Upper lobe of left lung (tissue), 6 donors: Measurements from ENCODE around the gene CYP2J2. TPM values are rescaled to one million over a fixed set of nuclear protein-coding genes. Genes with fewer than 3 reads are reported as not detected.

Source experiments
- ATAC-seq, 2 donors: fragments of 200-7000 bp; cut with Tn5 transposase; one replicate each; pipeline ENCODE4 v1.9.1; 2022; ENCODE audit warnings: mild to moderate bottlenecking in 2 of 2, moderate library complexity in 2 of 2; ENCODE audit not compliant: low FRiP score in 2 of 2
- DNase-seq, 2 donors: peaks; one replicate each; pipeline ENCODE4 v3.0.0-alpha.2; 2019 to 2020
- H3K27ac ChIP-seq, 4 donors: fragments of 200-600 bp; sonication (generic); one replicate each; pipeline ENCODE4 v1.5.1; 2016 to 2019
- H3K27me3 ChIP-seq, 4 donors: fragments of 200-600 bp; sonication (generic); one replicate each; pipeline ENCODE4 v1.5.1; 2017 to 2019
- H3K36me3 ChIP-seq, 4 donors: fragments of 200-600 bp; sonication (generic); one replicate each; pipeline ENCODE4 v1.5.1; 2016 to 2019
- H3K4me1 ChIP-seq, 4 donors: fragments of 200-600 bp; sonication (generic); one replicate each; pipeline ENCODE4 v1.5.1; 2018 to 2019
- H3K4me3 ChIP-seq, 4 donors: fragments of 200-600 bp; sonication (generic); one replicate each; pipeline ENCODE4 v1.5.1; 2017 to 2019; ENCODE audit warnings: mild to moderate bottlenecking in 2 of 4, moderate library complexity in 1 of 4
- H3K9me3 ChIP-seq, 4 donors: fragments of 200-600 bp; sonication (generic); one replicate each; pipeline ENCODE4 v1.5.1; 2018 to 2019
- EP300 ChIP-seq, 4 donors: sonication (generic); formaldehyde crosslinking; IDR thresholded peaks; one replicate each; pipeline ENCODE4 v1.5.1; 2017; ENCODE audit warnings: antibody characterized with exemption in 4 of 4, control low read depth in 2 of 4
- POLR2A ChIP-seq, 4 donors: fragments of 450-650 bp; IDR thresholded peaks; one replicate each; pipeline ENCODE4 v1.5.1; 2016 to 2017; ENCODE audit warnings: antibody characterized with exemption in 4 of 4, mild to moderate bottlenecking in 2 of 4
- POLR2AphosphoS5 ChIP-seq, 2 donors: sonication (generic); formaldehyde crosslinking; IDR thresholded peaks; one replicate each; pipeline ENCODE4 v1.5.1; 2017; ENCODE audit warnings: antibody characterized with exemption in 2 of 2
- WGBS, 2 donors: methylation state at CpG; one replicate each; pipeline ENCODE4 v1.1.5; 2017 to 2018; 5-methylcytosine and 5-hydroxymethylcytosine counted together
- total RNA-seq, 6 donors: library from RNA; depleted of rRNA in 4 of 6; stranded (reverse); fragments of >200 nt in 4 of 6; gene quantifications; one replicate each; pipeline versions ENCODE4 v1.1.0 to v1.2.1, GENCODE V29; 2016 to 2021
- TF ChIP-seq, protein P1 (sequence below), 6 experiments: fragments of 450-650 bp in 4 of 6; fragments of 200-600 bp in 2 of 6; sonication (generic) in 2 of 6; IDR thresholded peaks; one replicate each; pipeline ENCODE4 v1.5.1; 2016 to 2019; ENCODE audit warnings: antibody characterized with exemption in 6 of 6
- donor health status: DM: no; HTN: no; CAD: no; lungs with moderate emphysema.
- donor health status: DM: no; HTN: yes; CAD: no; lungs with severe emphysema.

Gene CYP2J2
- total RNA-seq, 6 donors from 2014 or later, result 1.4 to 13.1 (median 1.8) TPM

DNA sequence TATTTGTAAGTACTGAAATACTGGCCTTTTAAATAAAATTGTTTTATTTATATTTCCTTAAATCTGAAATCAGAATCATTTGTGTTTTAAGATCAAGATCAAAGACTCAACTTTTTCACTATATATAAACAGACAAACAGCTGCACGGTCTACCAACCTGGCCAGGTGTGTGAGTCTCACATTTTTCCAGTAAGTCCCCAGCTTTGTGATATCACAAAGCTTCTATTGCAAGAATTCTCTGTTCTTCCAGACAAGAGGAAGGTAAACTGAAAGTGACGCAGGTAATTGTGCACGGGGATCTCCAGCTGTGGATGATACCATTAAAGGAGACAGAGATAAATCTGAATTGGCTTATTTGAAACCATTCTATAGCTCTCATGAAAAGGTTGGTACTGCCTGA, 41.2 kb upstream of the CYP2J2 start:
- Histone ChIP-seq H3K9me3 (no peaks in the 10 kb centered on the region), H3K27me3 (no peaks in the 10 kb centered on the region), H3K4me1 (peaks cover 6 to 9% (median 8%) of the 10 kb centered on the region in 4 donors), H3K4me3 (no peak overlapping the region), H3K27ac (no peak overlapping the region), H3K36me3 (no peaks in the 10 kb centered on the region)
- 80 to 83% methylated on average over 3 of the region's 3 CpGs for WGBS, 2 donors
- no peak for DNase-seq
- TF ChIP-seq EP300 (IDR thresholded peaks at IDR 0.05) (no peak), POLR2AphosphoS5 (IDR thresholded peaks at IDR 0.05) (no peak), POLR2A (IDR thresholded peaks at IDR 0.05) (no peak)
- TF ChIP-seq, protein P1, sequence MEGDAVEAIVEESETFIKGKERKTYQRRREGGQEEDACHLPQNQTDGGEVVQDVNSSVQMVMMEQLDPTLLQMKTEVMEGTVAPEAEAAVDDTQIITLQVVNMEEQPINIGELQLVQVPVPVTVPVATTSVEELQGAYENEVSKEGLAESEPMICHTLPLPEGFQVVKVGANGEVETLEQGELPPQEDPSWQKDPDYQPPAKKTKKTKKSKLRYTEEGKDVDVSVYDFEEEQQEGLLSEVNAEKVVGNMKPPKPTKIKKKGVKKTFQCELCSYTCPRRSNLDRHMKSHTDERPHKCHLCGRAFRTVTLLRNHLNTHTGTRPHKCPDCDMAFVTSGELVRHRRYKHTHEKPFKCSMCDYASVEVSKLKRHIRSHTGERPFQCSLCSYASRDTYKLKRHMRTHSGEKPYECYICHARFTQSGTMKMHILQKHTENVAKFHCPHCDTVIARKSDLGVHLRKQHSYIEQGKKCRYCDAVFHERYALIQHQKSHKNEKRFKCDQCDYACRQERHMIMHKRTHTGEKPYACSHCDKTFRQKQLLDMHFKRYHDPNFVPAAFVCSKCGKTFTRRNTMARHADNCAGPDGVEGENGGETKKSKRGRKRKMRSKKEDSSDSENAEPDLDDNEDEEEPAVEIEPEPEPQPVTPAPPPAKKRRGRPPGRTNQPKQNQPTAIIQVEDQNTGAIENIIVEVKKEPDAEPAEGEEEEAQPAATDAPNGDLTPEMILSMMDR (IDR thresholded peaks at IDR 0.05), result no peak
- ATAC-seq, result no peak

DNA sequence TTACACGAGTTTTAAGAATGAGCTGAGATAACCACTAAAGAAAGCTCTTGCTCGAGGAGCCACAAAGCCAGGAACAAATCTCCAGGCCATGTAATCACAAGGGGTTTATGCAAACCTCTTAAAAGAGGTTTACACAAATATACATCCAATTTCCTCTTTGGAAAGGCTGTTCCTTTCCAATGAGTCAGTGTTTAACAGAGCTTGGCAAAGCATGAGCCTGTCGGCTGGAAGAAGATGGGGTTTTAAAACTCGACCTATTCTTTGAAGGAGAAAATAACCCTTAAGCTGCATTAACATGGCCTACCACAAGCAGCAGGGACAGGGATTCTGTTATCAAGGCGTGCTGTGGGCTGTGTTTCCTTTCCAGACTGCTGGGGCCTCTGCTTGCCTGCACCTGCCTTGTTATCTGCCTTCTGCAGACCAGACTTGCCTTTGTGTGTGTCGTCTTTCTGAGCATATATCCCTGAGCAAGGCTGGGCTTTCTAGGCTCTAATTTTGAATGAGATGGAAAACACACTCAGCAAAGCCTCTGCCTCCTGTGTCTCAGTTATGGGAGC, 40.6 kb upstream of the CYP2J2 start:
- H3K4me3 ChIP-seq, result no peak overlapping the region
- peaks cover 6 to 9% (median 8%) of the 10 kb centered on the region in 4 donors for H3K4me1 ChIP-seq
- no peak for ATAC-seq
- TF ChIP-seq POLR2A (IDR thresholded peaks at IDR 0.05), result no peak
- TF ChIP-seq, protein P1 (IDR thresholded peaks at IDR 0.05), result no peak
- TF ChIP-seq POLR2AphosphoS5 (IDR thresholded peaks at IDR 0.05), result no peak
- no peak for TF ChIP-seq EP300 (IDR thresholded peaks at IDR 0.05)
- no peak for DNase-seq
- H3K36me3 ChIP-seq, result no peaks in the 10 kb centered on the region
- no peaks in the 10 kb centered on the region for H3K27me3 ChIP-seq
- 34 to 47% methylated on average over 6 of the region's 6 CpGs for WGBS, 2 donors
- H3K9me3 ChIP-seq, result no peaks in the 10 kb centered on the region
- no peak overlapping the region for H3K27ac ChIP-seq

DNA sequence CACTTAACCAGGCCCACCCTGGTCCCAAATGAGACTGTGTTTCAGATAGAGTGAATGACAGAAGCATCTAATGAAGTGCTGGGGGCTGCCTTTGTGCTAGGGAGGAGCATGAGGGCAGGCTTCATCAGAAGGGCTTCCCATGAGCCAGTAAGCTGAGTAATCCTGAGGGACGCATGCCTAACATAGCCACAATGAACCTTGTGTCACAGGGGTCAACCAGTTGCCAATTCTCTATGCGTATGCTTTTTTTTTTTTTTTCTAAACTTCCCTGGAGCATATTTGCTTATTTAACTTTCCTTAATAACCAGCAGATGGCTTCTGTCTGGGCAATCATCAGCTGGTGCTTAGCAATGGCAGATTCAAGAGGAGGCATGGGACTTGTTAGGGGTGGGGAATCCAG, 25.5 kb upstream of the CYP2J2 start:
- no peaks in the 10 kb centered on the region for H3K4me1 ChIP-seq
- H3K27ac ChIP-seq, result no peak overlapping the region
- no peaks in the 10 kb centered on the region for H3K9me3 ChIP-seq
- TF ChIP-seq EP300 (IDR thresholded peaks at IDR 0.05) (no peak), POLR2A (IDR thresholded peaks at IDR 0.05) (no peak), POLR2AphosphoS5 (IDR thresholded peaks at IDR 0.05) (no peak)
- TF ChIP-seq, protein P1 (IDR thresholded peaks at IDR 0.05), result no peak
- ATAC-seq, result no peak
- H3K4me3 ChIP-seq, result no peak overlapping the region
- 79 to 88% methylated on average over 2 of the region's 2 CpGs for WGBS, 2 donors
- no peak for DNase-seq
- no peaks in the 10 kb centered on the region for H3K27me3 ChIP-seq
- H3K36me3 ChIP-seq, result no peaks in the 10 kb centered on the region

DNA sequence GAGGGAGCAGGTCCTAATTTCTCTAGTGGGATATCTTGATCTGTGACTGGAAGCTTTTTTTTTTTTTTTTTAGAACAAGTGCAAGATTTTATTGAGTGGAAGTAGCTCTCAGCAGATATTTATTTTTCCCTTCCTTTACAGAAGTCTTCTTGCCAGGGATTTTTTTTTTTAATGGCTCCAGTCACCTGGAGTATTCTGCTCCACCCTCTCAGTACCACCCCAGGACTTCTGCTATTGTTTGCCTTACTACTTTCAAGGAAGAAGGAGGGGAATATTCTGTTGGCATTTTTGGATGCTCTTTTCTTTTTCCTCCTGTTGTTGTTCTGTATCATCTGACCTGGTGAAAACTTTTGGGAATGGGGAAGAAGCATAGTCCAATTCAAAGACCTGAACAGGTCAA, 23.1 kb upstream of the CYP2J2 start:
- no peak for ATAC-seq
- no peak overlapping the region for H3K4me3 ChIP-seq

More for the DNA sequence above, 23.1 kb upstream of the CYP2J2 start:
- no peaks in the 10 kb centered on the region for H3K9me3 ChIP-seq
- H3K36me3 ChIP-seq, result no peaks in the 10 kb centered on the region
- no peak overlapping the region for H3K27ac ChIP-seq
- TF ChIP-seq EP300 (IDR thresholded peaks at IDR 0.05) (no peak), POLR2AphosphoS5 (IDR thresholded peaks at IDR 0.05) (no peak), POLR2A (IDR thresholded peaks at IDR 0.05) (no peak)
- TF ChIP-seq, protein P1 (IDR thresholded peaks at IDR 0.05), result no peak
- no peak for DNase-seq
- no peaks in the 10 kb centered on the region for H3K4me1 ChIP-seq
- no peaks in the 10 kb centered on the region for H3K27me3 ChIP-seq
